GM21737 (cell line): ENCODE results near the gene CHST2.

ENCODE experiments used
- ATAC-seq: cut with Tn5 transposase; IDR thresholded peaks from one replicate; pipeline ENCODE4 v1.9.1; 2021; ENCODE audit warnings: mild to moderate bottlenecking, moderate library complexity; ENCODE audit not compliant: unreplicated experiment

The CHST2 gene

DNA sequence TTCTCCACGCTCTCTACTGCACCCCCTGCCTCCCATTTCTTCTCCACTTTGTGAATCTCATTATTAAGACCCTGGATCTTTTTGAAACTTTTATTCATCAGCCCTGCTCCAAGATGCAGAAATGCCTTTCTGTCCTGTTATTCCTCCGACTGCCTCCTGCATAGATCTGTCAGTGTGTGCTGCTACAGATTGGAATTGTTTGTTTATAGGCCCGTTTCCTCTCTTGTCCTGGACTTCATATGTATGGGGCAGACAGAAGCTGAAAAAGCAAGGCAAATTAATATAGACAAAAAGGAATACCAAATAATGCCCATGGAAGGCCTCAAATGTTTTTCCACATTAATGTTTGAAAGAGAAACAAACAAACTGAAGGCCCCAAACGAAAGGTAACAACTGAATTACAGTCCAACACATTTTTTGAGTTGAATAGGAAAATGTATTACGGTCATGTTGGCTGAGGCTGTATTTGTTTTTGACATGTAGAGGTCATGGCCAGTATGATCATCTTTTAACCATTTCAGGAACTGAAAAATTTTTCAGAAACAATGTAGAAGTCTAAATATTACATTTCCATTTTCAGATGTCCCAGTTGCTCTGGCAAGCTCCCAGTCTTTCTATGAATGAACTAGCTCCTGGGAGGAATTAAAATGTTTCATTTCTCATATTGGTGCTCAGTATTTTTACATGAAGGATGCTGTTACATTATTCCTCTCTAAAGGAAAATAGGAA lies 8.8 kb downstream of the CHST2 start:
- ATAC-seq = no peak

DNA sequence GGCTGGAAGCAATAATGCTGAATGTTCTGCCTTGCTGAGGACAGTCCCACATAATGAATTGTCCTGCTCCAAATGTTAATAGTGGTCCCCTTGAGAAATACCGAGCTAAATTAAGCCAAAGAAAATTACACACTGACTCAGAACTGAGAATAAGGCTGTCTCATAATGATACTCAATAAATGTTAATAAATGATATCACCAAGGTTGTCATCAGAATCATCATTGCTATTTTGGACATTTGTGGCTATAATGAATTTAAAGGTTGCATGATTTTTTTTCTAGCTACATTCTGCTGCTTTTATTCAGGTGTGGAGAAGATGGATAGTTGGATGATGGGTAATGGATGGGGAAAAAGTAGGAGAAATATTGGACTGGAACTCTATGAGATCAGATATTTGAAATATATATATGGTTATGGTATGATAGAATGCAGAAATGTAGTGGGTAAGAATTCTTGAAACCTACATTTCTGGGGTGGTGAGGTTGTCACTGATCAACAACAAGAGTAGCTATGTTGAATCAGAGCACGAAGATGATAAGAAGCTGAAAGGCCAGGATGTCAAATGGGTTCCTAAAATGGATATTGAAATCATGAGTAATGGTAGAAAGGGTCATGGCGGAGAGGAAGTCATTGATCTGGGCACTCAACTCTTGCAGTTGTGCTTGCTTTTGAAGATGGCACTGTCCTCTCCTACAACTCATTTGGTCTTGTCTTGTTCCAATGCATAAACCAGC lies 12.8 kb downstream of the CHST2 start:
- no peak for ATAC-seq

DNA sequence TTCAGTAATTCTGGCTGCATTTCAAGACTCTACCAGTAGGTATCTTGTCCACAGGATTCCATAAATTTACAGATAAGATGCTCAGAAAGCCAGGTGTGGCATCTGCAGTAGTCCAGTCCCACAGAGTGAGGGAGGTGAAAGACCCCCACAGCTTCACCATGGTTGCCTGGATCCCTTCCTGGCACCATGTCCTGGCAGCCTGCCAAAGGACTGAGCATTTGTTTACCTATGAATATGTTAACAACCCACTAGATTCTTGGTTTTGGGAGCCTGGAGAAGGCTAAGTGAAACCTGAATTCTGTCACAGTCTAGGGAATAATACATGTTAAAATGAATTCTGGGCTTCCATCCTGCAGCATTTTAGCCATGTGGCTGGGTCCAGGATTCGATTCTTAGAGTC lies 14.9 kb downstream of the CHST2 start:
- ATAC-seq = no peak

DNA sequence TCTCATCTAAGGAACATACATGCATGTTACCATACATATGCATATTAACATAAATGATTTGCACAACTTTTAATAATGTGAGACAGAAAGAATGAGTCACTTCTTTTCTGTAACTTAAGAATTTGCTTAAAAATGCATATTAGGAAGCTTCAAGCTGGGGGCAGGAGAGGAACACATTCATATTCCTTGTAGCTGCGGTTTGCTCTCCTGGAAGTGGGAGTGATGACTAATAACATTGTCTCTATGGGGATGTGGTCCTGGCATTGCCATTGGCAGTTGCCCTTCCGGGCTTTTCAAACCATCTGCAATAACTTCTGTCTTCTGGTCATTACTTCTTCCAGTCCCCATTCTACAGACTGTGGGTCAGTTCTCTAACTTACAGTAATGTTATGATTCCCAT lies 15.6 kb downstream of the CHST2 start:
- ATAC-seq = no peak

DNA sequence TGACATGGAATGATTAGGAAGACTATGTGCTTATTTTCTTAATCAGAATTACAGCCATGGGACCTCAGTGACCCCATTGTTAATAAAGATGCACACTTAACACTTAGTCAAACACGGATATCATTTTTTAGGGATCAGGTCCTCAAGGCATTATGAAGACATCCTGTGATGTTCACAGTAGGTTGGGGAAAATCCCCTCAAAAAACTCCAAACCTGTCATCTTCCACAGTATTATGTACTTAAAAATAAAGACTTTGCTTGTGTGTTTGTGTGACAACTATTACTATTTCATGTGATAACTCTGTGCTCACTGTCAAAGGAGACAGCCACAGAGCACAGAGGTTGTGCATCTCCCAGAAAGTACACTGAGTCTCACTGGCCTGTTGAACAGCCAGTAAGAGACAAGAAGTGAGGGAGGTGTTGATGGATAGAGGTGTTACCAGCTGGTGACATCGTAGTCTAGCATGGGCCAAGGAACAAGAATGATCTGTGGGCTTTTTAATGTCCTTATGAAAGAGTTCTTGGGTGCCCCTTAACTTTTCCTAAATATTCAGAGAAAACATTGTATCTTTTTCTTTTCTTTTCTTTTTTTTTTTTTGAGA lies 18.0 kb downstream of the CHST2 start:
- ATAC-seq = no peak

DNA sequence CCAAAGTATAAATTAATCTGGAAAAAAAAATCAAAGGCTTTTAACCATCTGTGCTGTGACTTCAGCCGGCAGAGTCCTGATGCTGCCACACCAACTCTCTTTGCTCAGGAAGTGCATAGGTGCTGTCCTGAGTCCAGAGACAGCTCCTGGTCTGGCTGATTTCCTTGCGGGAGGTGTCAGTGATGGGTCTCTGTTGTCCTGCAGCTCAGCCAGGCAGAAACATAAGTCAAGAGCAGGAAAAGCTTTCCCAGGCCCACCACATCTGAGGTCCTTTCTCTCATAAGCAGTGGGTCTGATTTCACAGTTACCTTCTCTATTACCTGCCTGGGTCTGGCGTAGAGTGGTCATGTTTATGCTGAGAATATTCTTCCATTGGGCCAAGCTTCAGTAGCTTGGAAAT lies 19.4 kb downstream of the CHST2 start:
- no peak for ATAC-seq

DNA sequence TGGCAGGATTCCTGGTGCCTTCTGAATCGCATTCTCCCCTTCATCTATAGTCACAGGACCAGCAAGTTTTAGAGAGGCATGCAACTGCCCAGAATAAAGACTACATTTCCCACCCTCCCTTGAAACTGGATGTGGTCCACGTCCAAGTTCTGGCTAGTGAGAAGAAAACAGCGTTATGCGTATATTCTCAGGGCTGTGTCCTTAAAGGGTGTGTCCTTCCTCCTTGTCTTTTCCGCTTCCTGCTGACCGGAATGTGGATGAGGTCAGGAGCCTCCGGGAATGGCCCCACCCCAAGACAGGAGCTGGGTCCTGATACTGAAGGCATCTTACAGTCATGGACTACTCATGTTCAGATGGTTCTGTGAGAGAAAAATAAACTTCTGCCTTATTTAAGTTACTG lies 20.2 kb downstream of the CHST2 start:
- no peak for ATAC-seq

DNA sequence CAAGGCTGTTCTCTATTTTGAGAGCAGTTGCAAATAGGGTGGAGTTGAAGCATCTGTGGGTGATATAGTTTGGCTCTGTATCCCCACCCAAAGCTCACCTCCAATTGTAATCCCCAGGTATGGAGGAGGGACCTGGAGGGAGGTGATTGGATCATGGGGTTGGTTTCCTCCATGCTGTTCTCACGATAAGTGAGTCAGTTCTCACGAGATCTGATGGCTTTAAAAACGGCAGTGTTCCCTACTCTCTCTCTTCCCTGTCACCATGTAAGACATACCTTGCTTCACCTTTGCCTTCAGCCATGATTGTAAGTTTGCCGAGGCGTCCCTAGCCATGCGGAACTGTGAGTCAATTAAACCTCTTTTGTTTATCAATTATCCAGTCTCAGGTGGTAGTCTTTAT lies 21.0 kb downstream of the CHST2 start:
- no peak for ATAC-seq

DNA sequence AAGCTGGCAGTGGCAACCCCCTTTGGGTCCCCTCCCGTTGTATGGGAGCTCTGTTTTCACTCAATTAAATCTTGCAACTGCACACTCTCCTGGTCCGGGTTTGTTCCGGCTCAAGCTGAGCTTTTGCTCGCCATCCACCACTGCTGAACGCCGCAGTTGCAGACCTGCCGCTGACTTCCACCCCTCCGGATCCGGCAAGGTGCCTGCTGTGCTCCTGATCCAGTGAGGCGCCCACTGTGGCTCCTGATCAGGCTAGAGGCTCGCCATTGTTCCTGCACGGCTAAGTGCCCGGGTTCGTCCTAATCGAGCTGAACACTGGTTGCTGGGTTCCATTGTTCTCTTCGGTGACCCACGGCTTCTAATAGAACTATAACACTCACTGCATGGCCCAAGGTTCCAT lies 22.8 kb downstream of the CHST2 start:
- ATAC-seq = no peak

DNA sequence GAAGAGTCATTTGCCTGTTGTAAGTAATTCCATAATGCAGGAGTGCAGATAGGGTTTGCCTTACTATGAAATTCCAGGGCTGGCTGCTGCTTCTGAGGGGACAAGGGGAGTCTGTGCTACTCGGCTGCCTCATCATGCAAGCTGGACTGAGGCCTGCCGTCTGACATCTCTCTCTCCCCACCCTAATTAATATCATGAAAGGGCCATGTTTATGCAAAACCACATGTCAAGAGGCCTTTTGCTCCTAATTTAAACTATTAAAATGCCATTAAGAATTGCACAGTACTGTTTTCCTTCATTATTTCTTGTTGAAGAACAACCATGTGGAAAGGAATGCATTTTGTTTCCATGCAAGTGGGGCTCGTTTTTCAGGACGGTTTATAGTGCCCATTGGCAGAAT lies 26.3 kb downstream of the CHST2 start:
- ATAC-seq = no peak

DNA sequence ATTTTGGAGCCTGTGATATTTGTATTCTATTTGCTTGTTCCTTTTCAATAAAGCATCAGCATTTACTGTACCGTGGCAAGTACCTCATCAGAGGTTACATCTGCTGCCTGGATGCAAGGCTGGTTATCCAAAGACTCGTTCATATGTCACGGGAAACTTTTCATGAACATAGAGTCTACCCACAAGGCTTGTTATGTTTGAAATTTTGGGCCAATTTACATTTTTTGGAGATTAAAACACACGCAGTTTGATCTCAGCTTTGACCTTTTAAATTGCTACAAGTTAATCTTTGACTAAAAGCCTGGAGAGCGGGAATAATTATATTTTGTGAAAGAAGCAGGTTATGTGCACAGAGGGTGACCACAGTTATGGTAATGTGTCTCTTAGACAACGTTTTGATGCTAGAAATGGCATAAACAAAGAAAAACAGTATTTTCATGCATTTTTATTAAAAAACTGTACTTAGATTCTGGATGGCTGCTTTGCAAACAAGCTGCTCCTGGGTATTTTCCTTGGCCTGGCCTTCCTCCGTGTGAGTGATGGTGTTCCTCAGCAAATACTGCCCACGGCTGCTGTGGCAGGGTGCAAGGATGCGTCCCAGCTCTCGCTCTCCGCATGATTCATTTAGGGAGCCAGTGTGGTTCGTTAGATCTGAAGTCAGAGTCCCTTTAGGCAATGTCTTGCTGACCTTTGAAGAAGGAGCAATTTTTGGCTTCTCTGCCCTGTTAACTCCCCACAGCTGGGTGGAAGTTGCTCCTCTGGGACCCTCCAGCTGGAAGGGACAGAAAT lies 27.1 kb downstream of the CHST2 start:
- no peak for ATAC-seq

DNA sequence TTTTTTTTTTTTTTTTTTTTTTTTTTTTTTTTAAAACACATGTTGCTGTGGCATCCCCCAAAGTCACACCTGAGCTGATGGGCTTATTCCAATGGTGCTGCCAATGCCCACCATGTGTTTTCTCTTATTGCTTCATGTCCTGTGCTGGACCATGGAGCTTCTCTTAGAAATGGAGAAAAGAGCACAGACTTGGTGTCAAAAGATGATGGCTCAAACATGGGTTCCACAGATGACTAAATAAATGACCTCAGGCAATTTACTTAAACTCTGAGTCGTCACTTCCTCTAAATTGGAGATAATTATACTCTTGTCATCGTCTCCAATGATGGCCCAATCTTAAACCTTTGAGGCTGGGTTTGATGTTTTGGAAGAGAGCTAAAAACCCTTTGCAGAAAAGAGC lies 28.1 kb downstream of the CHST2 start:
- no peak for ATAC-seq

DNA sequence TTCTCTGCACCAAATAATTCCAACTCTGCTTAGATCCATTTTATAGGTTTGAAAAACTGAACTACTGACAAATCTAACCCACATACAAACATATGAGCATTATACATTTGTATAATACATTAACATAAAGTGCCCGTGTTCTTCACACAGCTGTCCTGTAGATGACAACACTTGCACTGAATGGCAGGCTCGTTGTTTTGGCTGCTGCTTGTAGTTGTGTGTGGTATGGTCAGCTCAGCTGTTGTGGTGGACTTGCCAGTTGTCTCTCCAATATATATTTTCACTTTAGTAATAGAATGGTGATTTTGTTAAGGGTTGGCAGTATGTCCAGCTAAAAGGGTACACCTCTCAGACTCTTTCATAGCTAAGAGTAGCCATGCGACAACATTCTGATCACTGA lies 30.5 kb downstream of the CHST2 start:
- ATAC-seq = no peak

DNA sequence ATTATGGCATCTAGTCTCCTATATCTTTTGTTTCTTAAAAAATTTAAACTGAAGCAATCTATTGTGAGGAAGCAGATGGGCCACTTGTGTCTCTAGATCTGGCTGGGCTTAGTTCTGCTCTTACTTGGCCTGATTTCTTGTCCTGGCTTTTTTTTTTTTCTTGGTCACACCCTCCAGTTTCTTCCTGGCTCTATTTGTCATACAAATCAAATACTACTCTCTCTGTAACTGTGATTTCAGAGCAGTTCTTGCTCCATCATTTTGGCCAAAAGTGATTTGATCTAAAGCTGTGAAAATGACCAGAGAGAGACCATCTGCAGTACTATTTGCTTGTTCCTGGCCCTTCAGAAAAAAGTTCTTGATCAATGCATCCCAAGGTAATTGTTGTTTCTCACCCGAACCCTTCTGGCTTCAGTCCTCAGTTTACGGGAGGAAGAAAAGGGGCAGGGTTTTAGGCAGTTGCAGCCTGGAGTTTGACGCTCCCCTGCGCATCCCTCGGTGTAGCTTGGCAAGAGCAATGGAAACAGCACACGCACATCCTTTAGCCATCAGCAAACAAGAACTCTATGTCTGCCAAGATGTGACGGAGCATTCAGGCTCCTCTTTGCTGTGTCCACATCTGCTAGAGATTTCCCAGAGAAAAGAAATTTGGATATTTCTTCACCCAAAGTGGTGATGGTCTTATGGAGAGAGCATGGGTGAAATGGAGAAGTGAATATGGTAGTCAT lies 31.6 kb downstream of the CHST2 start:
- no peak for ATAC-seq

DNA sequence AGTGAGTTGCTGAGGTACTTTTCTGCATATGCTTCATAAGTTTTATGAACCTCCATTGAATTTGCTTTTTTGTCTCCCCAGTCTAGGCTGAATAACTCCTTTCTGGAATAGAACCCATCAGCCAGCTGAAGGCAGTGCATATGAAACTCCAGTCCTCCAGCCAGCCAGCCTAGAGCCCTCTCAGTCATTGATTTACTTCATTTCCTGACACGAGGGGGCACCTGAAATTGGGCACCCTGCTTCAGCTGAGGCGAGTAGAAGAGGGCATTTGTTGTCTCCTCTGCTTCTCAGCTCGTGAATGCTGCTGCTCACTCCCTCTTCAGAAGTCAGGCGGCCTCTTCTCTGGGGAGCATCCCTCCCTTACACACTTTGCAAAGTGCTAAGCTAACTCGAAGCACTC lies 32.5 kb downstream of the CHST2 start:
- no peak for ATAC-seq

DNA sequence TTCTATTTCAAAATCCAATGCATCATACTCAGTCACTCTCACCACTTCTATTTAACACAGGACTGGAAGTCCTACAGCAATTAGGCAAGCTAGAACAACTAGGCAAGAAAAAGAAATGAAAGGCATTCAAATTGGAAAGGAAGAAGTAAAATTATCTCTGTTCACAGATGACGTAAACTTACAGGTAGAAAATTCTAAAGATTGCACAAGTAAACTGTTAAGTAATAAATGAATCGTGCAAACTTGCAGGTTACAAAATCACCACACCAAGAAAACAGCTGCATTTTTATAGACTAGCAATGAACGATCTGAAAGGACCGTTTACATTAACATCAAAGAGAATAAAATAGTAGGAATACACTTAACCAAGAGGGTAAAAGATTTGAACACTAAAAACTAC lies 36.2 kb downstream of the CHST2 start:
- ATAC-seq = no peak

DNA sequence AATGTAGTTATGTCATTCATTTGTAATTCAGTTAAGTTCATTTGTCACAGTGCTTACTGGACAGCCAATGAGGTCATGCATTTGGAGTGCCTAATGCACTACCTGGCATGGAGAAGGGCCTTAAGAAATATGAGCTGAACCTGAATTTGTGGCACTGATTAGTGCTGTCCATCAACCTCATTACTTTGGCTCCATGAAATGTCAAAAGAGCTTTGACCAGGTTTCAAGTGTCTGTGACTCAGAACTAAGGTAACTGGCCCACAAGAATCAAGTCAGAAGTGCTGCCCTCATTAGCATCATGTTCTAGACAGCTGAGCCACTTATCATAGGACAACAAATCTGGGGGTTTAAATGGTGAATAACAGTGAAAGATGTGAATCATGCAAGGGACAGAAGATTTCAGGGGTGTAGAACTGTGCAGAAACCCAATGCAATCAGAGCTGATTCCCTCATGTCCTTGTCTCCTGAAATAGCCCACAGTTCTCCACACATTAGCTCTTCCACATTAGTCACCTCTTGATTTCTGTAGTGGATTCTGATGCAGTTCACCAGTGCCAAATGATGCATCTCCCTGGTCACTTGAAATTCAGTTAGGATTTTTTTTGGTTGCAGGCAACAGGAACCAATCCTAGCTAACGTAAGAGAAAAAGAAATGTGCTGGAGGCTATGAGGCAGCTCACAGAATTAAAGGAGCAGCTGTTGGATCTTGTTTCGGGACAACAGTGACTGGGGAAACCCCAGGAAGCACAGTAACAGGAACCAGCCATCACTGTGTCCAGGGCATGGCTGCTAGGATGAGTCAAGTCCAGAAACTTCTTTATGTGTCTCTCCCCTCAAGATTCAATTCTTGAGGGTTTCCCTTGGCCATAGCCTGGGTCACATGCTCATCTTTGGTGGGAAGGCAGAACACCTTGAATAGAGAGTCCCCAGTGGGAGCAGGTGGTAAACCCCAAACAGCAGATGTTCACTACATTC lies 38.7 kb downstream of the CHST2 start:
- ATAC-seq = peak; percentile 88

DNA sequence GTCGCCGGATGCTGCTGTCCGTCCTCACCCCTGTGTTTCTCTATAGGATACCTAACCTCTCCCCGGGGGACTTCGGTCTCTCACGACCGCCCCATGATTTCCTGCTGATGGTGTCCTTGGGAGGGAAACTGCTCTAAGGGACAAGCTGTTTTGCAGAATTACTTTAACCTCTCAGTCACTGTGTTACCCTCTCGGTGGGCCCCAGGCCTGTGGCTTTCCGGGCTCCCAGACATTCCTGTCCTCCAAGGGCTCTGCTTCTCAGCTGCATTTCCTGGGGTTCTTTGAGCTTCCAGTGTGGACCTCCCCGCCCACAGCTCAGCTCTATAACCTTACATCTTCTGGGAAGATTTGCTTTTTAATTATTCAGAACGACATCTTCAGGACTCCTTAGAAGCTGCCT lies 40.9 kb downstream of the CHST2 start:
- no peak for ATAC-seq

DNA sequence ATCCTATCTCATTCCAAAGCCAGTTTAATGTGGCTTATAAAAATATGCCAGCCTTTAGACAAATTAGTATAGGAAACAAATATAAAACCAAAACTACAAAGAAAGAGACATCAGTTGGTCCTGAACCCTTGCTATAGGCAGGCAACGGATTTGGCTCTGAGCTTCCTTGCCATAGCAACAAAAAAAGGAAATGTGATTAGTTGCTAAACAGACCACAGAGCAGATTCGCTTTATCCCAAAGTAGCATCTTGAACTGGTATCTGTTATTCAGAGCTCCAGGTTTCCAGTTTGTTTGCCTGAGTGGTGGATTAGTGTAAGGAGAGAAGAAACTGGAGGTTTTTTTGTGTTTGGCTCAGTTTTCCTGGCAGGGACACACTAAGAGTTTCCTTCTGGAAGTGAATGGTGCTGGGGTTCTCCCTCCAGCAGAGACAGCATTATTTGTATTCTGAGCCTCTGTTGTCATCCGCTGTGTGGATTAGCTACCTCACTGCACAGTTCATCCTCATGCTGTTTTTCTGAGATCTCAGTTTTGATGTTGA lies 44.1 kb downstream of the CHST2 start:
- no peak for ATAC-seq
